Measurements from ENCODE around the gene TTC14.

- no peak for TF ChIP-seq CTCF (IDR thresholded peaks at IDR 0.05; ENCODE audit: insufficient read depth, low read length)
- TF ChIP-seq, protein P1, sequence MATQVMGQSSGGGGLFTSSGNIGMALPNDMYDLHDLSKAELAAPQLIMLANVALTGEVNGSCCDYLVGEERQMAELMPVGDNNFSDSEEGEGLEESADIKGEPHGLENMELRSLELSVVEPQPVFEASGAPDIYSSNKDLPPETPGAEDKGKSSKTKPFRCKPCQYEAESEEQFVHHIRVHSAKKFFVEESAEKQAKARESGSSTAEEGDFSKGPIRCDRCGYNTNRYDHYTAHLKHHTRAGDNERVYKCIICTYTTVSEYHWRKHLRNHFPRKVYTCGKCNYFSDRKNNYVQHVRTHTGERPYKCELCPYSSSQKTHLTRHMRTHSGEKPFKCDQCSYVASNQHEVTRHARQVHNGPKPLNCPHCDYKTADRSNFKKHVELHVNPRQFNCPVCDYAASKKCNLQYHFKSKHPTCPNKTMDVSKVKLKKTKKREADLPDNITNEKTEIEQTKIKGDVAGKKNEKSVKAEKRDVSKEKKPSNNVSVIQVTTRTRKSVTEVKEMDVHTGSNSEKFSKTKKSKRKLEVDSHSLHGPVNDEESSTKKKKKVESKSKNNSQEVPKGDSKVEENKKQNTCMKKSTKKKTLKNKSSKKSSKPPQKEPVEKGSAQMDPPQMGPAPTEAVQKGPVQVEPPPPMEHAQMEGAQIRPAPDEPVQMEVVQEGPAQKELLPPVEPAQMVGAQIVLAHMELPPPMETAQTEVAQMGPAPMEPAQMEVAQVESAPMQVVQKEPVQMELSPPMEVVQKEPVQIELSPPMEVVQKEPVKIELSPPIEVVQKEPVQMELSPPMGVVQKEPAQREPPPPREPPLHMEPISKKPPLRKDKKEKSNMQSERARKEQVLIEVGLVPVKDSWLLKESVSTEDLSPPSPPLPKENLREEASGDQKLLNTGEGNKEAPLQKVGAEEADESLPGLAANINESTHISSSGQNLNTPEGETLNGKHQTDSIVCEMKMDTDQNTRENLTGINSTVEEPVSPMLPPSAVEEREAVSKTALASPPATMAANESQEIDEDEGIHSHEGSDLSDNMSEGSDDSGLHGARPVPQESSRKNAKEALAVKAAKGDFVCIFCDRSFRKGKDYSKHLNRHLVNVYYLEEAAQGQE (IDR thresholded peaks at IDR 0.05; ENCODE audit: insufficient replicate concordance, low read depth) = no peak
- no peak for TF ChIP-seq GABPA (IDR thresholded peaks at IDR 0.05; ENCODE audit: low read depth)
- TF ChIP-seq POLR2AphosphoS5 (IDR thresholded peaks at IDR 0.05; ENCODE audit: low read depth) = no peak
- TF ChIP-seq SPI1 (IDR thresholded peaks at IDR 0.05; ENCODE audit: borderline replicate concordance, low read depth) = no peak
Observed at GRCh38 chr3:180657094-180657493, 55.1 kb downstream of the TTC14 start.

Data from HL-60 (cell line).